Measurements from ENCODE around the gene PAX8.

GRCh38 chr2:113281910-113282746 is 3.4 kb upstream of the PAX8 start:
- TF ChIP-seq CTCF (IDR thresholded peaks at IDR 0.05) (no peak), POLR2A (IDR thresholded peaks at IDR 0.05) (no peak)

All from heart left ventricle (tissue), 13 donors.